HG02678 (cell line): Measurements from ENCODE around the gene PRKG1.
"Not testable (repeated sequence)": the region's sequence is repeated elsewhere in the genome, so short reads cannot be mapped to it uniquely, and the experiment has no call there.

Experiments
- ATAC-seq: cut with Tn5 transposase; IDR thresholded peaks from one replicate; pipeline ENCODE4 v1.9.1; 2021; ENCODE audit warnings: mild to moderate bottlenecking, moderate library complexity; ENCODE audit not compliant: unreplicated experiment

The PRKG1 gene

GRCh38 chr10:51367694-51368093 is 293.4 kb downstream of the PRKG1 start:
- ATAC-seq: no peak

DNA sequence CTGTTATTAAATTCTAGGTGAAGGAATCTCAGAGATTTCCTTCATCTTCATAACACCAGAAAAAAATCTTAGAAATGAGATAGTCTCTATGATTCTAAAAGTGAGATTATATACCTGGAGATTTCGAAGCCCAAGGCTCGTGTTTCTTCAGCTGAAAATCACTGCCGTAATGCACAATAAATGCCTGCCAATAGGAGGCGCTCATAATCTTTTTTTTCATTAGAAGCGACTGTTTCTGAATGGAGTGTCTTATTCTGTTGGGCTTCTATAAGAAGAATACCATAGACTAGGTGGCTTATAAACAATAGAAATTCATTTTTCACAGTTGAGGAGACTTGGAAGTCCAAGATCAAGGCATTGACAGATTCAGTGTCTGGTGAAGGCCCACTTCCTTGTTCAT is 294.7 kb downstream of the PRKG1 start:
- ATAC-seq: no peak

- no peak for ATAC-seq
Observed at GRCh38 chr10:51369903-51370302, 295.6 kb downstream of the PRKG1 start.

DNA sequence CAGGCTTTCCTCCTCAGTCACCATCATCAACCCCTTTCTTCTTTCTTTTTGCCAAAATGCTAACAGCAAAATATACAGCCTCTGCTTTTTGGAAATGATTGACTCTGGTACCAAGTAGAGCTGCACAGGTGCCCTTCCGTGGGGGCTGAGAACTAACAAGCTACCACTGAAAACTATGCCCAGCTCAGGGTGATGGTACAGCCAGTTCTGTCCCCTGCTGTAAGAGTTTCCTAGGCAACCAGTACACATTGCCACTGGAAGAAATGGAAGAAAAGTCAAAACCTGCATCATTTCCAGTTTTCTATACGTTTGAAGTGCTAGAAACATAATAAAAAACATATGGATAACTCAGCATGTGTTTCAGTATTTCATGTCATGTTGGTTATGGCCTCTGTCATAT is 297.5 kb downstream of the PRKG1 start:
- no peak for ATAC-seq

DNA sequence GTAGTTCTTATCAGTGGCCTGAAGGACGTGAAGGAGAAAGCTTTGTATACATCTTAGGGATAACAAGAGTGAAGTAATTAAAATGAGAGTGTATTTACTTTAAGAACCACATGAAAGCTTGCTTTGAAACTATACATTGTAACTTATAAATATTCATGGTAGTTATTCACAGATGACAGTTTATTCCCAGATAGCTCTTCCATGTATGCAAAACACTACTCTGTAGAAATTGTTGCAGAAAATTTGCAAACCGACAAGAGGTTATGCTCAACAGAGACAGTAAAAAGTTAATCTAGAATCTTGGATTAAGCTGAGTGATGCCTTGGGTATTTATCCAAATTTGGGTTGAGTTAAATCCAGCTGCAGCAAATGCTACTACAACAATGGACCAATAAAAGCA is 301.5 kb downstream of the PRKG1 start:
- no peak for ATAC-seq

GRCh38 chr10:51377070-51377931 is 303.0 kb downstream of the PRKG1 start:
- ATAC-seq: no peak

DNA sequence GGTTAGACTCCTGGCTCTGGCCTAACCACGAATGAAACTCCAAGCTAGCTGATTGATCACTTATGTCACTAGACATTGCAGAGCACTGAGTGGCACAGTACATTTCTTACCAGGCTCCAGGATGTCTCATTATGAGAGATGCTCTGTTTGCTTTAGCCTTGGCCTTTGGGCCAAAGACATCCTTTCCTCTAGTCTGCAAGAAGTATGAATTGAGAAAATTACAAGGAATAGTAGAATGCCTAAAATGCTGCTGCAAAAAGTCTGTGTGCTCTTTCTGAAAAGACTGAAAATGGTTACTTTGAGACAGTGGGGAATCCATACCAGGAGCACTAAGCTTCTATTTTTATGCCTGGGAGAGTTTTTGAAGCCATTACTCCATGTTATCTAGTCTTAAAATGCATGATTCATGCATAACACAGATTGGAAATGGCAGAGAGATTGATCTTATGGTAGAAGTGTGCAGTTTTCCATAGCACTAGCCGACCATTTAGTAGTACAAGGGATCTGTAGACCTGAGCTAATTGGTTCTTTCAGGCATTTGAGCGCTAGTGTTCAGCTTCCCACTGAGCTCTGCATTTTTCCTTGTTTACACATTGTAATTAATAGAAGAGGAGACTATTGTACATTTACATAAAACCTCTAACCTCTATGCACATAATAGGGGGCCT is 303.8 kb downstream of the PRKG1 start:
- no peak for ATAC-seq

DNA sequence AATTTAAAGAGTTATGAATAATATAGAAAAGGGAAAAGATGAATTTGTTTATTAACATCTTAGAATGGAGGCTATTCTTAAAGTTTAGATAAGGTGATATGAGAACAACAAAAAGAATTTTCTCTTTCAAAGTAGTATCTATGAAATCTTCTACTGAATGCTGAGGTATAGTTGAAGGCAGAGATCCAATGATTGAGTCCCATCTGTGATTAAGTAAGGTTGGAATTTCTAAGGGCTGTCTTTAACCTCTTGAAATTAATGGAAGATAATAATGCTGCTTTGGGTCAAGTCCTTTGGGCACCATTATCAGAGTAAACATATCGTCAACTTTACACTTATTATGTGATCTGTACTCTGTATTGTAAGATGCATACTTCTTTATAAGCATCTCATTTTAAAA is 307.9 kb downstream of the PRKG1 start:
- ATAC-seq: no peak

- ATAC-seq: no peak
Observed at GRCh38 chr10:51384971-51385370, 310.7 kb downstream of the PRKG1 start.

DNA sequence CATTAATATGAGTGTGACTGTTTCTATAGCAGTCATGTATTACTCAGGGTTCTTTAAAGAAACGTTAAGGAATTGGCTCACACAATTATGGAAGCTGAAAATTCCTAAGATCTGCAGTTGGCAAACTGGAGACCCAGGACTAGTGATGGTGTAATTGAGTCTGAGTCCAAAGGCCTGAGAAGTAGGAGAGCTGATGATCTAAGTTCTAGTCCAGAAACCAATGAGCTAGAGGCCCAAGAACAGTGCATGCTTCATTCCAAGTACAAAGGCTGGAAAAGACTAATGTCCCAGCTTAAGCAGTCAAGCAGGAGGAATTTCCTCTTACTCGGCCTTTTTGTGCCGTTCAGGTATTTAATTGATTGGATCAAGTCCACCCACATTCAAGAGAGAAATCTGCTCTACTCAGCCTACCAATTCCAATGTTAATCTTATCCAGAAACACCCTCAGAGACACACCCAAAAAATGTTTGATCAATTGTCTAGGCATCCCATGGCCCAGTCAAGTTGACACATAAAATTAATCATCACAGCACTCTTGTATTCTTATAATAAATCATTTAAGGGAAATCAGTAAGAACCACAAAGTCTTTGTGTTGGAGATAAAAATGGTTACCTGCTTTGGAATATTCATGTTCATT is 312.1 kb downstream of the PRKG1 start:
- ATAC-seq: no peak

GRCh38 chr10:51389415-51390321 is 315.4 kb downstream of the PRKG1 start:
- ATAC-seq: peak; percentile 80

- ATAC-seq: not testable (repeated sequence)
Observed at GRCh38 chr10:51393006-51393405, 318.7 kb downstream of the PRKG1 start.

GRCh38 chr10:51394039-51394438 is 319.8 kb downstream of the PRKG1 start:
- no peak for ATAC-seq

- no peak for ATAC-seq
Observed at GRCh38 chr10:51397244-51397643, 323.0 kb downstream of the PRKG1 start.

GRCh38 chr10:51397695-51398094 is 323.4 kb downstream of the PRKG1 start:
- ATAC-seq: no peak

DNA sequence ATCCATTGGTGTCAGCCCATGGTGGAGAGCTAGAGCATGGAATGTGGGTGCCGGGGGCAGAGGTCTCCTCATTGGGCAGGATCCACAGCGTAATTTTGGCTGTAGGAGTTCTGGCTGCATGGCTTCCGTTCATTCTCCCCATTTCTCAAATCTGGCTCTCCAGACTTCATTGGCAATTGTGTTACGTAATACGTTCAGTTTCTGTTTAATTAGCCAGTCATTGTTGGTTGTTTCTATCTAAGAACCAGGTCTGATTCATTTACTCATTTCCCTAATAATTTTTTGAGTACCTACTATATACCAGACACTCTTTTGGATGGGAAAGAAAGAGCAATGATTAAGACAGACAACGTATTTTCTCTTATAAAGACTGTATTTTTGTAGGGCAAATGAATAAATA is 325.6 kb downstream of the PRKG1 start:
- no peak for ATAC-seq

DNA sequence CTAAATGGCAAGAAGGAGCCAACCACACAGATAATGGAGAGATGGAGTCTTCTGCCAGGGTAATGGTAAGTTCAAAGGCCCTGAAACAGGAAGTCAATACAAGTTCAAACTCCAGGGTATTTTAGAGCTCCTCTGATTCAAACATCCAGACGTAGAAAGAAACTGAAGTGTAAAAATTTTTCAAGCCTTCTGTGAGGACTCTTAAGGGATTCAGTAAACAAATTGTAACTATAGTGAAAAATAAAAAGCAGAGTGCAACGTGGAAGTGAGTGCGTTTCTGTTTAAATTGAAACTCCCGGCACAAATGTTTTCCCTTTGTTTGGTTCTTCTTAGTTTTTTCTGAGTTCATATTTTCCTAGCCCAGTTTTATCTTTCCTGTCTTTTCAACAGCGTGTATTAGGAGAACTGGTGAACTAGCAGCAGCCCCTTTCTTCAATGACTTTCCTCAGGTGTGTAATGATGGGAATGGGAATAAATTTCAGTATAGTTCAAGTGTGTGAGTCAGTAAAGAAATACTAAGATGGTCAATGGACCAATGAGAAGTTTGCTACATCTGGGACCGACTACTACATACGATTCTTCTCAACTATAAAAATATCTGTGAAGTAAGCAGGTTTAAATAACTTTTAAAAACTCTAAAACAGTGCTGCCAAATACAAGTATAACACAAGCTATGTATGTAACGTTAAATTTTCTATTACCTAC is 326.3 kb downstream of the PRKG1 start:
- no peak for ATAC-seq

- no peak for ATAC-seq
Observed at GRCh38 chr10:51403521-51403920, 329.2 kb downstream of the PRKG1 start.

DNA sequence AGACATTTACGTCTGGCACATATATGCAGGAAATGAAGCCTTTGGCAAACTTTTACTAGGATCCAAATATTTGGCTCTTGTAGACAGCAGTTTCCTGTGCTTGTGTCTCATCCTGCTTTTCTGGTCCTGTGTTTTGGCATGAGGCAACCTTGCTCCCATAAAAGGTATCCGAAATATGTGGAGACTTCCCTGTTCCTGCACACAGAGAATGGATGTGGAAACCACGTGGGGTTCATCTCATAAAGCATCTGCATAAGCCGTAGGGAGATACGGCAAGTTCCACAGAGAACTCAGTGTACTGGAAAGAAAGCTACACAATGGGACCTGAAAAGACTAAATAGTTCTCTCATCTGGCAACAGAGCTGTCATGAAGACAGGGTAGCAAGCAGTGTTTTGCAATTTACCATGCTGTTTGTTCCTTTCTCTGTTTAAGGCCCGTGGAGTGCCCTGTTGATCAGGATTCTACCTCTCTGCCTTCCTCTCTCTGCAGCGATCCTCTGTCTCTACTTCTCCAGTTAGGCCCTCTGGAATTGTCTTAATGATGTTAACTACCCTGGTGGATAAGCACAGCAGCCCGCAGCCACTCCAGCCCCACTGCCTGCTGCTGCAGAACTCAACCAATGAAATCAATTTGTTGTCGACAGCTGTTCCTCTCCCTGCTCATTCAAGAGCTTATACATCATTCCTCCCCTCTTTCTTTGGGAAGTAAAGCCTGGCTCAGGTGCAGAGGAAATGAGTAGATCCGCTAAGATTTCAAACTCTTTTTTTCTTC is 331.5 kb downstream of the PRKG1 start:
- ATAC-seq: no peak
